GM12891 (cell line): Measurements from ENCODE around the gene NDUFAF4.

Experiments used
- POLR2A ChIP-seq: IDR thresholded peaks from 2 replicates; pipeline ENCODE4 v1.6.1; 2011; ENCODE audit warnings: low read depth, low read length, control low read depth
- POLR2AphosphoS5 ChIP-seq: IDR thresholded peaks from 2 replicates; pipeline ENCODE4 v1.6.1; 2011; ENCODE audit warnings: low read depth, low read length, control low read depth
- POU2F2 ChIP-seq: IDR thresholded peaks from 2 replicates; pipeline ENCODE4 v1.6.1; 2011; ENCODE audit warnings: low read depth, mild to moderate bottlenecking, control low read depth, low read length, moderate library complexity
- SPI1 ChIP-seq: IDR thresholded peaks from 2 replicates; pipeline ENCODE4 v1.6.1; 2011; ENCODE audit warnings: low read depth, low read length, control low read depth
- TAF1 ChIP-seq: IDR thresholded peaks from 2 replicates; pipeline ENCODE4 v1.6.1; 2011; ENCODE audit warnings: low read depth, low read length, control low read depth

DNA sequence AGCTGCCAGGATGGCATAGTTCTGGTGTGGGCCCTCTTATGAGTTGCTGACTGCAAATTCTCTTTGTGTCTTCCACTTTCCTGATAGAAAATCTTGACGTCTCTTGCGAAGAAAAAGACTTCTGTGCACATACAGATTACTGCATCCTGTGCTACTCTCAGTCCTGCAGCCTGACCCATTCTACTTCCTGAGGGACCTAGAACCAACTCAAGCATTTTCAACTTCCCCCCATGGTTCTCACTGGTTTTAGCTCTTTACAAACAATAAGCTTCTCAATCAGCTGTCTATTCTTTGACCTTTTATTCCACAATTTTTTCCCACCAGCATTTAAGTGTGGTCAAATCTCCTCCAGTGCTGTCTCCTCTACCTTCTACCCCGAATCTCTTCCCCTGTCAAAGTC lies 13.5 kb upstream of the NDUFAF4 start:
- no peak for TF ChIP-seq TAF1
- no peak for TF ChIP-seq POLR2A
- TF ChIP-seq POU2F2, result no peak
- no peak for TF ChIP-seq POLR2AphosphoS5
- no peak for TF ChIP-seq SPI1
